Measurements from ENCODE around the gene MLLT10. TPM values are rescaled to one million over a fixed set of nuclear protein-coding genes. Genes with fewer than 3 reads are reported as not detected.

The MLLT10 gene
- total RNA-seq, 1 experiment from 2014 or later = 72.3 TPM

DNA sequence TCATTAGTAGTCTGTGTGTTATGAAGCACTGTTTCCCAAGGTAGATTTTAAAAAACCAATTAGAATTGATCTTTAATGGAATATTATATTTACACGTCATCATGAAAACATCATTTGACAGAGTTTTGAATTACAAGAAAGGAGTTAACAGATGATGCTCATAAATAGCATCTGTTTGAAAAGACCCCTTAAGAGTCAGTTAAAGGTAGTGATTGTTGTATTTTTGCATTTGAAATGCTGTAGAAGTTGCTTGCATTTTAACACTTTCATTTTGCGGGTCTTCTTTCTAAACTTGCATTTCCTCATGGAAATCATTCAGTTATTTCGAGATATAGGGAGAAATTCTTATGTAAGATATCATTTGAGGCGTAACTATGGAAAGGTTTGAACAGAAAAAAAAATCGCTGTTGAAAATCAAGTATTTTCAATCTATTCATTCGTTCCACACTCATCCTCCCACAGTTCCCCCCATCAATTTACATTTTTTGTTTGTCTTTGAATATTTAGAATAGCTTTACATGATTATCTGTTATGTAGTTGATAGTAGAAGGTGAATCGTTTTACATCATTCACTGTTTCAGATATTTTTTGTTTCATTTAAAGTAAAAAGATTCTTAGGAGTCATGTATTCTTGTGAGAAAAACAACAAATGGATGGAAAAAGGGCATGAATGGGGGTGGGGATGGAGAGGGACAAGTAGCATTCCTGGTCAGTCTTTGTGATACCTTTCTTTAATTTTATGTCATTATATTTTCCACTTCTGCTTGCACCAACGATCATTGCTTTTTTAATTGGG is 5.6 kb upstream of the MLLT10 start:
- no peak overlapping the region for H2AK5ac ChIP-seq (ENCODE audit: insufficient read length, low read length)
- peak overlapping the region; percentile 80 for H3K4me2 ChIP-seq (ENCODE audit: insufficient read depth, insufficient read length, low read length)
- H3K27me3 ChIP-seq (ENCODE audit: insufficient read depth, low read length) = no peaks in the 10 kb centered on the region
- no peak overlapping the region for H4K91ac ChIP-seq (ENCODE audit: insufficient read length, low read depth, low read length)
- peak overlapping the region; percentile 1 for H3K27ac ChIP-seq (ENCODE audit: insufficient read length, low read depth, low read length)
- H3K14ac ChIP-seq (ENCODE audit: insufficient read depth, low read length) = no peak overlapping the region
- H3K23ac ChIP-seq (ENCODE audit: insufficient read length, low read depth, low read length) = no peak overlapping the region
- no peak overlapping the region for H4K8ac ChIP-seq (replicated peaks; ENCODE audit: insufficient read length, low read depth, low read length)
- H2BK12ac ChIP-seq (ENCODE audit: insufficient read length, low read depth, low read length) = no peak overlapping the region
- no peaks in the 10 kb centered on the region for H3K79me2 ChIP-seq (ENCODE audit: insufficient read depth, low read length)
- peaks cover 25% of the 10 kb centered on the region for H3K23me2 ChIP-seq (ENCODE audit: insufficient read length, low read depth, low read length, poor library complexity, severe bottlenecking)
- H3K4me1 Mint-ChIP-seq = peaks cover 48 to 49% of the 10 kb centered on the region in 2 experiments
- H3K36me3 Mint-ChIP-seq (ENCODE audit: insufficient read depth in 1 of 3, low read depth in 3 of 3) = no peaks in the 10 kb centered on the region; a peak in 1 of 7 replicates
- H3T11ph ChIP-seq (ENCODE audit: low read length) = no peak overlapping the region
- no peak for DNase-seq
- no peak overlapping the region for H3K18ac ChIP-seq (ENCODE audit: insufficient read length, low read depth, low read length)
- no peaks in the 10 kb centered on the region; a peak in 2 of 5 replicates for H3K9me3 Mint-ChIP-seq
- no CpG with 5 or more reads among the region's 8 CpGs for WGBS (ENCODE audit: extremely low coverage, insufficient read length, low lambda C conversion rate)
- H2BK15ac ChIP-seq (ENCODE audit: low read depth, low read length) = no peak overlapping the region
- H4K5ac ChIP-seq (ENCODE audit: insufficient read length, low read depth, low read length) = no peak overlapping the region
- peak overlapping the region; percentile 97 to 99 (median 98) for H3K27ac Mint-ChIP-seq
- H2BK5ac ChIP-seq (ENCODE audit: insufficient read length, low read length) = no peak overlapping the region
- no peak overlapping the region for H2BK120ac ChIP-seq (ENCODE audit: low read depth, low read length, poor library complexity, severe bottlenecking)
- no peak overlapping the region for H3K4ac ChIP-seq (ENCODE audit: low read depth, low read length)
- TF ChIP-seq, protein P1, sequence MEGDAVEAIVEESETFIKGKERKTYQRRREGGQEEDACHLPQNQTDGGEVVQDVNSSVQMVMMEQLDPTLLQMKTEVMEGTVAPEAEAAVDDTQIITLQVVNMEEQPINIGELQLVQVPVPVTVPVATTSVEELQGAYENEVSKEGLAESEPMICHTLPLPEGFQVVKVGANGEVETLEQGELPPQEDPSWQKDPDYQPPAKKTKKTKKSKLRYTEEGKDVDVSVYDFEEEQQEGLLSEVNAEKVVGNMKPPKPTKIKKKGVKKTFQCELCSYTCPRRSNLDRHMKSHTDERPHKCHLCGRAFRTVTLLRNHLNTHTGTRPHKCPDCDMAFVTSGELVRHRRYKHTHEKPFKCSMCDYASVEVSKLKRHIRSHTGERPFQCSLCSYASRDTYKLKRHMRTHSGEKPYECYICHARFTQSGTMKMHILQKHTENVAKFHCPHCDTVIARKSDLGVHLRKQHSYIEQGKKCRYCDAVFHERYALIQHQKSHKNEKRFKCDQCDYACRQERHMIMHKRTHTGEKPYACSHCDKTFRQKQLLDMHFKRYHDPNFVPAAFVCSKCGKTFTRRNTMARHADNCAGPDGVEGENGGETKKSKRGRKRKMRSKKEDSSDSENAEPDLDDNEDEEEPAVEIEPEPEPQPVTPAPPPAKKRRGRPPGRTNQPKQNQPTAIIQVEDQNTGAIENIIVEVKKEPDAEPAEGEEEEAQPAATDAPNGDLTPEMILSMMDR (conservative IDR thresholded peaks at IDR 0.05) = no peak
- H3K56ac ChIP-seq (ENCODE audit: insufficient read length, low read depth, low read length) = no peak overlapping the region
- H4K20me1 ChIP-seq (ENCODE audit: control insufficient read depth, insufficient read depth, insufficient read length) = no peaks in the 10 kb centered on the region
- peak overlapping the region; percentile 74 to 88 for H3K4me3 Mint-ChIP-seq
- H3K9ac ChIP-seq (ENCODE audit: extremely low read depth, insufficient read length, low read length) = peak overlapping the region; percentile 20
- no peaks in the 10 kb centered on the region for H3K9me3 ChIP-seq (ENCODE audit: control insufficient read depth, low read depth, low read length)
- H3K79me1 ChIP-seq (ENCODE audit: insufficient read depth, low read depth, low read length, poor library complexity, severe bottlenecking) = no peaks in the 10 kb centered on the region
- H2BK20ac ChIP-seq (ENCODE audit: low read depth, low read length, poor library complexity, severe bottlenecking) = no peak overlapping the region
- H2AFZ ChIP-seq (ENCODE audit: low read length) = no peak overlapping the region
- H3K27me3 Mint-ChIP-seq (ENCODE audit: low read depth) = no peaks in the 10 kb centered on the region
- peaks cover 4% of the 10 kb centered on the region; the same call in 1 of the 2 replicates for H3K4me1 ChIP-seq (ENCODE audit: insufficient read depth, low read length)
